HEK293 (cell line): ENCODE measurements around the gene ZNF85.

Source experiments
- SP3 ChIP-seq: fragments of 450-650 bp; formaldehyde crosslinking; IDR thresholded peaks from 2 replicates; pipeline ENCODE4 v1.5.1; 2016; ENCODE audit warnings: missing biosample characterization, missing genetic modification characterization
- WT1 ChIP-seq: fragments of 450-650 bp; formaldehyde crosslinking; IDR thresholded peaks from 2 replicates; pipeline ENCODE4 v1.5.1; 2016; ENCODE audit warnings: missing biosample characterization, missing genetic modification characterization
- ZIC2 ChIP-seq: fragments of 450-650 bp; formaldehyde crosslinking; IDR thresholded peaks from 2 replicates; pipeline ENCODE4 v1.5.1; 2016; ENCODE audit warnings: missing biosample characterization, missing genetic modification characterization
- ZNF274 ChIP-seq, 2 experiments: fragments of 200-500 bp in 1 of 2; fragments of 450-650 bp in 1 of 2; sonication (Bioruptor generic) in 1 of 2; formaldehyde crosslinking in 1 of 2; IDR thresholded peaks; 2 replicates each; pipeline versions ENCODE4 v1.5.1 to v1.6.1; 2014 to 2016; ENCODE audit warnings: borderline replicate concordance in 1 of 2, inconsistent platforms in 1 of 2, low read length in 1 of 2, missing biosample characterization in 1 of 2, missing genetic modification characterization in 1 of 2
- ZNF350 ChIP-seq: fragments of 450-650 bp; formaldehyde crosslinking; IDR thresholded peaks from 2 replicates; pipeline ENCODE4 v1.5.0; 2017; ENCODE audit warnings: missing biosample characterization, mild to moderate bottlenecking, missing genetic modification characterization
- ZNF544 ChIP-seq: fragments of 450-650 bp; formaldehyde crosslinking; IDR thresholded peaks from 2 replicates; pipeline ENCODE4 v1.5.0; 2017; ENCODE audit warnings: missing biosample characterization, missing genetic modification characterization
- ZNF549 ChIP-seq: fragments of 450-650 bp; IDR thresholded peaks from 2 replicates; pipeline ENCODE4 v1.5.1; 2018; ENCODE audit warnings: missing biosample characterization, missing genetic modification characterization, mild to moderate bottlenecking, inconsistent platforms, moderate library complexity
- ZNF791 ChIP-seq: fragments of 450-650 bp; formaldehyde crosslinking; IDR thresholded peaks from 2 replicates; pipeline ENCODE4 v1.5.1; 2016; ENCODE audit warnings: missing biosample characterization, missing genetic modification characterization
- TF ChIP-seq, protein P1 (sequence below): fragments of 450-650 bp; formaldehyde crosslinking; IDR thresholded peaks from 2 replicates; pipeline ENCODE4 v1.5.1; 2016; ENCODE audit warnings: missing biosample characterization, missing genetic modification characterization, low read depth
- TF ChIP-seq, protein P2 (sequence below): fragments of 450-650 bp; formaldehyde crosslinking; conservative IDR thresholded peaks from 2 replicates; pipeline ENCODE4 v1.5.1; 2016; ENCODE audit warnings: low read depth, missing biosample characterization, missing genetic modification characterization
- TF ChIP-seq, protein P3 (sequence below): fragments of 450-650 bp; formaldehyde crosslinking; IDR thresholded peaks from 2 replicates; pipeline ENCODE4 v1.5.1; 2016; ENCODE audit warnings: missing biosample characterization, missing genetic modification characterization

Gene ZNF85

DNA sequence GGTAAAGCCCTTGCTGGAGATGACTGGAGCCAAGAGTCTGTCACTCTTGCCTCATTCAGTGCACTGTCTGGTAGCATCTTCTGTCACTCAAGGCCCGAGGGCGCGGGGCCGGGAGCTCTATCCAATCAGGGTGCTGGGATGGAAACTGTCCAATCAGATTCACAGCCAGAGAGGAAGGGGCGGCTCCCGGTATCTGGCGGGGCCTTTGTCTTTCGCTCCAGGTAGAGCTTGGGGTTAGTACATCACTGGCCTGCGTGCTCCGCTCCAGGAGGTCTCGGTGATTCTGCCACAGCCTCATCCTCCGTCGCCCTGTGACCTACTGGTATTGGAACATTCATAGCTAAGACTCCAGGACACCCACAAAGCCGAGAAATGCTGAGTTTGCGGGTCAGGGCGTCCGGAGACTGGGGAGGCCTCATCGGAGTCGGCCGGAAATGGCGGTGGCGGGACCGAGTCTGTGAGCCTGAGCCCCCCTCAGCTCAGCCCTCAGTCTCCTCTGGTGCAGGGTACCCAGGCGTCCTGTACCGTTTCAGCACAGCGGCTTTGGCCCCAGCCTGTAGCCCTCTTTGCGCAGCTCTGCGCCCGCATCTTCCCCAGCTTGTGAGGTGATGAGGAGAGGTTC, 76.8 kb downstream of the ZNF85 start (continued):
- TF ChIP-seq, protein P1, sequence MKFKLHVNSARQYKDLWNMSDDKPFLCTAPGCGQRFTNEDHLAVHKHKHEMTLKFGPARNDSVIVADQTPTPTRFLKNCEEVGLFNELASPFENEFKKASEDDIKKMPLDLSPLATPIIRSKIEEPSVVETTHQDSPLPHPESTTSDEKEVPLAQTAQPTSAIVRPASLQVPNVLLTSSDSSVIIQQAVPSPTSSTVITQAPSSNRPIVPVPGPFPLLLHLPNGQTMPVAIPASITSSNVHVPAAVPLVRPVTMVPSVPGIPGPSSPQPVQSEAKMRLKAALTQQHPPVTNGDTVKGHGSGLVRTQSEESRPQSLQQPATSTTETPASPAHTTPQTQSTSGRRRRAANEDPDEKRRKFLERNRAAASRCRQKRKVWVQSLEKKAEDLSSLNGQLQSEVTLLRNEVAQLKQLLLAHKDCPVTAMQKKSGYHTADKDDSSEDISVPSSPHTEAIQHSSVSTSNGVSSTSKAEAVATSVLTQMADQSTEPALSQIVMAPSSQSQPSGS (tag by site-specific recombination), result no peak
- TF ChIP-seq ZNF350, result 0 out of 2 replicates have a peak, but pooled peaks have one; percentile 13
- 0 out of 2 replicates have a peak, but pooled peaks have one; percentile 18 for TF ChIP-seq SP3 (tag by site-specific recombination)
- TF ChIP-seq, protein P2, sequence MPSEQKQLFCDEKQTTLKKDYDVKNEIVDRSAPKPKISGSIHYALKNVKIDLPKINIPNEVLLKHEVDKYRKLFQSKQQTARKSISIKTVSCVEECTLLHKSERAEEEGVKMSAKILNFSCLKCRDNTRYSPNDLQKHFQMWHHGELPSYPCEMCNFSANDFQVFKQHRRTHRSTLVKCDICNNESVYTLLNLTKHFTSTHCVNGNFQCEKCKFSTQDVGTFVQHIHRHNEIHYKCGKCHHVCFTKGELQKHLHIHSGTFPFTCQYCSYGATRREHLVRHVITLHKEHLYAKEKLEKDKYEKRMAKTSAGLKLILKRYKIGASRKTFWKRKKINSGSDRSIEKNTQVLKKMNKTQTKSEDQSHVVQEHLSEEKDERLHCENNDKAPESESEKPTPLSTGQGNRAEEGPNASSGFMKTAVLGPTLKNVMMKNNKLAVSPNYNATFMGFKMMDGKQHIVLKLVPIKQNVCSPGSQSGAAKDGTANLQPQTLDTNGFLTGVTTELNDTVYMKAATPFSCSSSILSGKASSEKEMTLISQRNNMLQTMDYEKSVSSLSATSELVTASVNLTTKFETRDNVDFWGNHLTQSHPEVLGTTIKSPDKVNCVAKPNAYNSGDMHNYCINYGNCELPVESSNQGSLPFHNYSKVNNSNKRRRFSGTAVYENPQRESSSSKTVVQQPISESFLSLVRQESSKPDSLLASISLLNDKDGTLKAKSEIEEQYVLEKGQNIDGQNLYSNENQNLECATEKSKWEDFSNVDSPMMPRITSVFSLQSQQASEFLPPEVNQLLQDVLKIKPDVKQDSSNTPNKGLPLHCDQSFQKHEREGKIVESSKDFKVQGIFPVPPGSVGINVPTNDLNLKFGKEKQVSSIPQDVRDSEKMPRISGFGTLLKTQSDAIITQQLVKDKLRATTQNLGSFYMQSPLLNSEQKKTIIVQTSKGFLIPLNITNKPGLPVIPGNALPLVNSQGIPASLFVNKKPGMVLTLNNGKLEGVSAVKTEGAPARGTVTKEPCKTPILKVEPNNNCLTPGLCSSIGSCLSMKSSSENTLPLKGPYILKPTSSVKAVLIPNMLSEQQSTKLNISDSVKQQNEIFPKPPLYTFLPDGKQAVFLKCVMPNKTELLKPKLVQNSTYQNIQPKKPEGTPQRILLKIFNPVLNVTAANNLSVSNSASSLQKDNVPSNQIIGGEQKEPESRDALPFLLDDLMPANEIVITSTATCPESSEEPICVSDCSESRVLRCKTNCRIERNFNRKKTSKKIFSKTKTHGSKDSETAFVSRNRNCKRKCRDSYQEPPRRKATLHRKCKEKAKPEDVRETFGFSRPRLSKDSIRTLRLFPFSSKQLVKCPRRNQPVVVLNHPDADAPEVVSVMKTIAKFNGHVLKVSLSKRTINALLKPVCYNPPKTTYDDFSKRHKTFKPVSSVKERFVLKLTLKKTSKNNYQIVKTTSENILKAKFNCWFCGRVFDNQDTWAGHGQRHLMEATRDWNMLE (tag by site-specific recombination), result peak; percentile 55
- no peak for TF ChIP-seq ZNF544
- TF ChIP-seq WT1 (tag by site-specific recombination), result no peak
- TF ChIP-seq ZNF791 (tag by site-specific recombination), result no peak
- no peak for TF ChIP-seq ZNF274 (IDR thresholded peaks at IDR 0.05; ENCODE audit: low read length)
- TF ChIP-seq ZNF274 (tag by site-specific recombination; IDR thresholded peaks at IDR 0.05; ENCODE audit: borderline replicate concordance), result no peak
- TF ChIP-seq, protein P3, sequence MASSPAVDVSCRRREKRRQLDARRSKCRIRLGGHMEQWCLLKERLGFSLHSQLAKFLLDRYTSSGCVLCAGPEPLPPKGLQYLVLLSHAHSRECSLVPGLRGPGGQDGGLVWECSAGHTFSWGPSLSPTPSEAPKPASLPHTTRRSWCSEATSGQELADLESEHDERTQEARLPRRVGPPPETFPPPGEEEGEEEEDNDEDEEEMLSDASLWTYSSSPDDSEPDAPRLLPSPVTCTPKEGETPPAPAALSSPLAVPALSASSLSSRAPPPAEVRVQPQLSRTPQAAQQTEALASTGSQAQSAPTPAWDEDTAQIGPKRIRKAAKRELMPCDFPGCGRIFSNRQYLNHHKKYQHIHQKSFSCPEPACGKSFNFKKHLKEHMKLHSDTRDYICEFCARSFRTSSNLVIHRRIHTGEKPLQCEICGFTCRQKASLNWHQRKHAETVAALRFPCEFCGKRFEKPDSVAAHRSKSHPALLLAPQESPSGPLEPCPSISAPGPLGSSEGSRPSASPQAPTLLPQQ (tag by site-specific recombination), result 0 out of 2 replicates have a peak, but pooled peaks have one; percentile 22
- TF ChIP-seq ZNF549 (tag by site-specific recombination), result no peak
- peak; percentile 23; the same call in 1 of the 2 replicates for TF ChIP-seq ZIC2 (tag by site-specific recombination)
